H1 (cell line): ENCODE results near the gene SLC7A14. TPM values are rescaled to one million over a fixed set of nuclear protein-coding genes. Genes with fewer than 3 reads are reported as not detected.

Experiments used
- CHD7 ChIP-seq: fragments of 300-600 bp; sonication (generic); IDR thresholded peaks from 2 replicates; pipeline ENCODE4 v1.7.1; 2012; ENCODE audit warnings: low read length, moderate library complexity, mild to moderate bottlenecking, inconsistent platforms; ENCODE audit not compliant: insufficient replicate concordance
- KDM1A ChIP-seq: fragments of 200-600, 300-600 bp; sonication (generic); IDR thresholded peaks from 2 replicates; pipeline ENCODE4 v1.7.1; 2016; ENCODE audit warnings: mild to moderate bottlenecking, low read length, borderline replicate concordance
- NANOG ChIP-seq: IDR thresholded peaks from 2 replicates; pipeline ENCODE4 v1.6.1; 2011; ENCODE audit warnings: low read length, low read depth, mild to moderate bottlenecking, inconsistent platforms; ENCODE audit not compliant: insufficient read depth, poor library complexity, severe bottlenecking
- RNF2 ChIP-seq: fragments of 200-900, 300-1000 bp; sonication (generic); IDR thresholded peaks from 2 replicates; pipeline ENCODE4 v1.7.1; 2016; ENCODE audit warnings: borderline replicate concordance, low read depth, mild to moderate bottlenecking, antibody characterized with exemption, low read length; ENCODE audit not compliant: poor library complexity, severe bottlenecking; ENCODE audit errors: missing control alignments
- SRF ChIP-seq: IDR thresholded peaks from 2 replicates; pipeline ENCODE4 v1.6.1; 2011; ENCODE audit warnings: mild to moderate bottlenecking, low read depth, low read length, moderate library complexity
- polyA plus RNA-seq, 7 experiments: library from polyadenylated mRNA; depleted of rRNA in 3 of 7; stranded (reverse) in 5 of 7; unstranded in 2 of 7; fragments of >200 nt in 5 of 7; fragments of 200-250 nt in 2 of 7; gene quantifications; 1 replicate in 5 of 7; 2 replicates in 1 of 7; 4 replicates in 1 of 7; pipeline versions ENCODE4 v1.2.1 to v1.2.3, GENCODE V29; 2011 to 2013; ENCODE audit warnings: missing spikeins in 2 of 7, mixed read lengths in 2 of 7
- total RNA-seq: library from RNA; stranded (reverse); fragmentation: NEBNext Ultra II Directional; extraction: Animal tissue kit (Norgen Biotek cat#: 25700); gene quantifications from 2 replicates; pipeline ENCODE4 v1.2.1, GENCODE V29; 2021

Gene SLC7A14
- total and polyA plus RNA-seq, 2 of the 8 experiments (the other 6 are each of a cell fraction or from before 2014, with no cell fraction given) = 0.21 to 0.95 TPM

GRCh38 chr3:170431054-170431453 is 154.8 kb downstream of the SLC7A14 start (continued):
- TF ChIP-seq KDM1A = no peak
- no peak for TF ChIP-seq NANOG
- no peak for TF ChIP-seq SRF
- TF ChIP-seq RNF2 = no peak
- no peak for TF ChIP-seq CHD7
